ENCODE measurements around the gene PWP1.

The PWP1 gene

GRCh38 chr12:107685360-107686248 lies at the start of gene PWP1:
Gene PWP1 (plus strand): TSS chr12:107685799. CDS start chr12:107685900, 101 bp downstream.
- DNase-seq, result peak; percentile 78

- no peak for DNase-seq
Measured at GRCh38 chr12:107641154-107641553, 44.4 kb upstream of the PWP1 start.

- no peak for DNase-seq
Measured at GRCh38 chr12:107642240-107642639, 43.4 kb upstream of the PWP1 start.

- DNase-seq, result peak; percentile 36
Measured at GRCh38 chr12:107645630-107646333, 39.8 kb upstream of the PWP1 start.

- no peak for DNase-seq
Measured at GRCh38 chr12:107646436-107646835, 39.2 kb upstream of the PWP1 start.

GRCh38 chr12:107649661-107650061 lies 35.9 kb upstream of the PWP1 start:
- no peak for DNase-seq

- no peak for DNase-seq
Measured at GRCh38 chr12:107650977-107651376, 34.6 kb upstream of the PWP1 start.

- DNase-seq, result no peak
Measured at GRCh38 chr12:107651571-107652449, 33.8 kb upstream of the PWP1 start.

- no peak for DNase-seq
Measured at GRCh38 chr12:107653519-107653918, 32.1 kb upstream of the PWP1 start.

GRCh38 chr12:107654873-107655272 lies 30.7 kb upstream of the PWP1 start:
- DNase-seq, result no peak

GRCh38 chr12:107655281-107656065 lies 30.1 kb upstream of the PWP1 start:
- no peak for DNase-seq

- DNase-seq, result no peak
Measured at GRCh38 chr12:107656302-107656701, 29.3 kb upstream of the PWP1 start.

- DNase-seq, result no peak
Measured at GRCh38 chr12:107657133-107657532, 28.5 kb upstream of the PWP1 start.

GRCh38 chr12:107657621-107658020 lies 28.0 kb upstream of the PWP1 start:
- no peak for DNase-seq

- no peak for DNase-seq
Measured at GRCh38 chr12:107660235-107660634, 25.4 kb upstream of the PWP1 start.

GRCh38 chr12:107660861-107661415 lies 24.7 kb upstream of the PWP1 start:
- DNase-seq, result no peak

- no peak for DNase-seq
Measured at GRCh38 chr12:107661830-107662229, 23.8 kb upstream of the PWP1 start.

- no peak for DNase-seq
Measured at GRCh38 chr12:107662484-107662883, 23.1 kb upstream of the PWP1 start.

- DNase-seq, result no peak
Measured at GRCh38 chr12:107663277-107663676, 22.3 kb upstream of the PWP1 start.

GRCh38 chr12:107666009-107666408 lies 19.6 kb upstream of the PWP1 start:
- DNase-seq, result no peak

- no peak for DNase-seq
Measured at GRCh38 chr12:107667464-107667863, 18.1 kb upstream of the PWP1 start.

Measured in NCI-H1417 treated with DMSO at 0.1 percent for 48 hours (cell line).